ENCODE data around the gene RASGRP4.

DNA sequence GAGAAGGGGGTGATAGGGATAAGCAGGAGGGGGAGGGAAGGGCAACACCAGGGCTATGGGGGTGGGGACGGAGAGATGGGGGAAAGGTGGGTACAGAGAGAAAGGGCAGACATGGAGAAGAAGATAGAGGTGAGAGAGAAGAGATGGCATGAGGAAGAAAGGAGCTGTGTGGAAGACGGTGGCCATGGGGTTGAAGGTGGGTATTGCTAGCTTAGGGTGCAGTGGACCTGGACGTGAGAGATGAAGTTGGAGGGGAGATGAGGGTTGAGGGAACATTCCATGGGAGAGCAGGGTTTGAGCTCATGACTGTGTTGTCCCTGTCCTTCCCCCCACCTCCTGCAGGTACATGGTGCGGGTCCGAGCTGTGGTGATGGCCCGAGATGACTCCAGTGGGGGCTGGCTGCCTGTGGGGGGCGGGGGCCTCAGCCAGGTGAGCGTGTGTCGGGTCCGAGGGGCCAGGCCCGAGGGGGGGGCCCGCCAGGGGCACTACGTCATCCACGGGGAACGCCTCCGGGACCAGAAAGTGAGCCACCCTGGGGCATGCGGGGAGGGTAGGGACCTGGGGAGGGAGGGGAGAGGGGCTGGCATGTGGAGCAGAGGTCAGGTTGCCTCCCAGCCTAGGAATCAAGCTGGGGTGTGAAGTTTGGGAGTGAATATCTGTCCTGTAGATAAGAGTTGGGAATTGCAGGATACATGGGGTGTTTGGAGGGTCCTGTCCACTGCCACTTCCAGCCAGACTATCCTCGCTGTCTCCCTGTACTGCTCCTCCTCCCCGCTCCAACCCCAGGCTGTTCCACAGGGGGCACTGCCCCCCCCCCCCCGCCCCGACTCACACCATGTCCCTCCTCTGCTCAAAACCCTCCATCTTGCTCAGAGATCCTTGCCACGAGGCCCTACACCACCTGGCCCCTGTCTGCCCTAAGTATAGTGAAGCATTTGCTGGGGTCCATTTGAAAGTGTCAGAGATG, 35.8 kb downstream of the RASGRP4 start:
- TF ChIP-seq, protein P1, sequence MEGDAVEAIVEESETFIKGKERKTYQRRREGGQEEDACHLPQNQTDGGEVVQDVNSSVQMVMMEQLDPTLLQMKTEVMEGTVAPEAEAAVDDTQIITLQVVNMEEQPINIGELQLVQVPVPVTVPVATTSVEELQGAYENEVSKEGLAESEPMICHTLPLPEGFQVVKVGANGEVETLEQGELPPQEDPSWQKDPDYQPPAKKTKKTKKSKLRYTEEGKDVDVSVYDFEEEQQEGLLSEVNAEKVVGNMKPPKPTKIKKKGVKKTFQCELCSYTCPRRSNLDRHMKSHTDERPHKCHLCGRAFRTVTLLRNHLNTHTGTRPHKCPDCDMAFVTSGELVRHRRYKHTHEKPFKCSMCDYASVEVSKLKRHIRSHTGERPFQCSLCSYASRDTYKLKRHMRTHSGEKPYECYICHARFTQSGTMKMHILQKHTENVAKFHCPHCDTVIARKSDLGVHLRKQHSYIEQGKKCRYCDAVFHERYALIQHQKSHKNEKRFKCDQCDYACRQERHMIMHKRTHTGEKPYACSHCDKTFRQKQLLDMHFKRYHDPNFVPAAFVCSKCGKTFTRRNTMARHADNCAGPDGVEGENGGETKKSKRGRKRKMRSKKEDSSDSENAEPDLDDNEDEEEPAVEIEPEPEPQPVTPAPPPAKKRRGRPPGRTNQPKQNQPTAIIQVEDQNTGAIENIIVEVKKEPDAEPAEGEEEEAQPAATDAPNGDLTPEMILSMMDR (IDR thresholded peaks at IDR 0.05; ENCODE audit: insufficient read depth, low read length): no peak
- TF ChIP-seq REST (IDR thresholded peaks at IDR 0.05; ENCODE audit: insufficient replicate concordance, low read depth) (no peak), SPI1 (IDR thresholded peaks at IDR 0.05; ENCODE audit: borderline replicate concordance, low read depth) (no peak), POLR2AphosphoS5 (IDR thresholded peaks at IDR 0.05; ENCODE audit: low read depth) (no peak)
